GM12864 (cell line): Measurements from ENCODE around the gene SDC1.
A peak's percentile ranks its signal among the peaks of the same experiment; 100 is the strongest.

Experiments
- DNase-seq: peaks from one replicate; pipeline ENCODE4 v3.0.0-alpha.2; 2011; ENCODE audit warnings: low read depth
- H3K4me3 ChIP-seq: 2 replicates; pipeline ENCODE4 v1.5.1; 2011; ENCODE audit warnings: mild to moderate bottlenecking, low read depth, low read length, control low read depth
- TF ChIP-seq, protein P1 (sequence below): IDR thresholded peaks from 2 replicates; pipeline ENCODE4 v1.5.1; 2011; ENCODE audit warnings: low read depth, mild to moderate bottlenecking, moderate library complexity, low read length, control low read depth, inconsistent platforms; ENCODE audit errors: missing control alignments

The SDC1 gene

GRCh38 chr2:20222769-20223406 is 2.0 kb downstream of the SDC1 start:
- TF ChIP-seq, protein P1, sequence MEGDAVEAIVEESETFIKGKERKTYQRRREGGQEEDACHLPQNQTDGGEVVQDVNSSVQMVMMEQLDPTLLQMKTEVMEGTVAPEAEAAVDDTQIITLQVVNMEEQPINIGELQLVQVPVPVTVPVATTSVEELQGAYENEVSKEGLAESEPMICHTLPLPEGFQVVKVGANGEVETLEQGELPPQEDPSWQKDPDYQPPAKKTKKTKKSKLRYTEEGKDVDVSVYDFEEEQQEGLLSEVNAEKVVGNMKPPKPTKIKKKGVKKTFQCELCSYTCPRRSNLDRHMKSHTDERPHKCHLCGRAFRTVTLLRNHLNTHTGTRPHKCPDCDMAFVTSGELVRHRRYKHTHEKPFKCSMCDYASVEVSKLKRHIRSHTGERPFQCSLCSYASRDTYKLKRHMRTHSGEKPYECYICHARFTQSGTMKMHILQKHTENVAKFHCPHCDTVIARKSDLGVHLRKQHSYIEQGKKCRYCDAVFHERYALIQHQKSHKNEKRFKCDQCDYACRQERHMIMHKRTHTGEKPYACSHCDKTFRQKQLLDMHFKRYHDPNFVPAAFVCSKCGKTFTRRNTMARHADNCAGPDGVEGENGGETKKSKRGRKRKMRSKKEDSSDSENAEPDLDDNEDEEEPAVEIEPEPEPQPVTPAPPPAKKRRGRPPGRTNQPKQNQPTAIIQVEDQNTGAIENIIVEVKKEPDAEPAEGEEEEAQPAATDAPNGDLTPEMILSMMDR = no peak
- no peak for DNase-seq
- H3K4me3 ChIP-seq = peak overlapping the region; percentile 87

- DNase-seq = no peak
- peak overlapping the region; percentile 87 for H3K4me3 ChIP-seq
- TF ChIP-seq, protein P1 = no peak
Measured at GRCh38 chr2:20222014-20222768, 2.7 kb downstream of the SDC1 start.

DNA sequence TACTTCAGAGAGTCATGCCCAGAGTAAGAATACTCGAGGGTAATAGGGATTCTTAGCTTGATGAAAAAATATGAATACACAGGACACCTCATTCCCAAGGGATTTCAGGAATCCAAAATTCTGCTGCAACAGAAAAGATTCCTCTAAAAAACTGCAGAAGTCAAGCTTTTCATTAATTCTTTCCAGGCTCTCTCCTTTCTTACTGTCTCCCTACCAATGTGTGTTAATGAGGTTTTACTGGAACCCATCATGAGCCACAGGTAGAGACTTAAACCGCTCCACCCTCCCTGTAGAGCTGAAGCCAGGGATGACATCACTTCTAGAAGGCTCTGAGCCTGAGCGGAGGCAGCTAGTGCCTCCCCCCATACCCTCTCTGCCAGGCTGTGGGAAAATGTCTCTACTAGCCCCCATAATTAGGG is 3.4 kb downstream of the SDC1 start:
- DNase-seq = no peak
- TF ChIP-seq, protein P1 = no peak
- no peak overlapping the region for H3K4me3 ChIP-seq

DNA sequence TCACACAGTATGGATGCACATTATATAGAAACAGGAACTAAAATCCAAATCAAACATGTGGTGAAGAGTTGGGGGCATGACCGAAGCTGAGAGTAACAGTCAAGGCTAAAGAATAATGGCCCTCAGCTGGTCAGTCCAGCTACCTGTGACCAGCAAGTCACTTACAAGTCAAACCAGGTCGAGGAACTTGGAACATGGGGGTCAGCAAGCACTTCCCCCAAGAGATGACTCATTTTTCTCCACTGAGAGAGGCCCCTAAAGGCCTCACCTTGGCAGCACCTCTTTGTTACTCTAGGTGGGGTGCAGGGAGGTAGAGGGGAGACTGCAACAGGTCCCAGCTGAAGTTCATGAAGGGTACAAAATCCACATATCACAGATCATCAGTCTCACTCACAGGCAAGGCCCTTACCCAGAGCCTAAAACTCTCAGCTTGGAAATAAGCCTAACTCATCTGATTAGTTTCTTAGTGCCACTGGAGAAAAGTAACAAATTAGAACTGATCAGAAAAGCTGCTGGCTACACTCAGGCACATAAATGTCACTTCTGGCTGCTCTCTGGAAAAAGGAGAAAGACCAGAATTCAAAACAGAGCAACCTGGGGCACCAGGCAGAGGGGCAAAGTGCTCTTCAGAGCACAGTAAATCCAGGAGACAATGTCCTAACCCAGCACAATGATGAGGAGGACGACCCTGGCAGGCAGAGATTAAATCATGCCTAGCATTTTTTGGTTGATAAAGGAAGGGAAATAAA is 4.0 kb downstream of the SDC1 start:
- no peak overlapping the region for H3K4me3 ChIP-seq
- TF ChIP-seq, protein P1 = no peak
- no peak for DNase-seq

GRCh38 chr2:20219763-20220380 is 5.1 kb downstream of the SDC1 start:
- TF ChIP-seq, protein P1 = no peak
- H3K4me3 ChIP-seq = no peak overlapping the region
- no peak for DNase-seq

DNA sequence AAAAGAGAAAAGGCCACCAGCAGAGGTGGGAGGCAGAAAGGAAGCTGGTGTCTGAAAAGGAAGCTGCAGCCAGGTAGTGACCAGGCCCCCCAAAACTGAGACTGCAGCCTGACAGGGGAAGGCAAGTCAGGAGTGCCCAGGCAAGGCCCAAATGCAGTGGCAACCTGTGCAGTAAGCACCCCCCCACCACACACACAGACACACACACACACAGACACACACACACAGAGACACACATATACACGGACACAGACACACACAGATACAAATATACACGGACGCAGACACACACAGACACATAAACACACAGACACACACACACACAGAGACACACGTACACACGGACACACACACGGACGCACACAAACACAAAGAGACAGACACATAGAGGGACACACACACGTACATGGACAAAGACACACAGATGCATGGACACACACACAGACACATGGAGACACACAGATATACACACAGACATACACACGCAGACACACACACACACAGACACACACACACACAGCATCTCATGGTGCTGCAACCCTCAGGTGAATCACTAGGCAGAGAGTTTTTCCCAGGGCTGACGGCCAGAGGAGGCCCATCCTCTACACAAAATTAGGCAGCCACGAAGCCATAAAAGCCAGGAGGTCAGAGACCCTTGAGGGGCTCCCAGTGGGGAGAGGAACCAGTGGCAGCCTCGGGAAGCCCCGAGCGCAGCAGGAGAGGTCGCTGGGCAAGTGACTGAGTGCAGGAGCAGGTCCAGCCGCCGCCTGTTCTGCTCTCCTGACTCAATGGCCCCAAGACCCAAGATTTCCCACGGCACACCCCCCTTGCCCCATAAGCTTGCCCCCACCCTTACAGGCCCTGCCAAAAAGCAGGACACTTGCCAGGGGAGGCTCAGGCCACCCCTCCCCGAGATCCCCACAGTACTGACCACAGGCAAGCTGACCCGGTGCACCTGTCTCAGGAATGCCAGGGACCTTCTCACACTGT is 6.3 kb downstream of the SDC1 start:
- DNase-seq = no peak
- H3K4me3 ChIP-seq = no peak overlapping the region
- TF ChIP-seq, protein P1 = no peak
